Peyer's patch (tissue), 4 donors: ENCODE results near the gene RALGPS1.

Source experiments
- POLR2A ChIP-seq, 2 donors: fragments of 450-650 bp; IDR thresholded peaks; one replicate each; pipeline ENCODE4 v1.5.1; 2017; ENCODE audit warnings: antibody characterized with exemption in 2 of 2, mild to moderate bottlenecking in 2 of 2, moderate library complexity in 2 of 2
- TF ChIP-seq, protein P1 (sequence below), 6 experiments: fragments of 450-650 bp in 4 of 6; fragments of 200-600 bp in 2 of 6; sonication (generic) in 1 of 6; IDR thresholded peaks; one replicate each; pipeline ENCODE4 v1.5.1; 2017 to 2019; ENCODE audit warnings: antibody characterized with exemption in 6 of 6, mild to moderate bottlenecking in 3 of 6, moderate library complexity in 1 of 6

DNA sequence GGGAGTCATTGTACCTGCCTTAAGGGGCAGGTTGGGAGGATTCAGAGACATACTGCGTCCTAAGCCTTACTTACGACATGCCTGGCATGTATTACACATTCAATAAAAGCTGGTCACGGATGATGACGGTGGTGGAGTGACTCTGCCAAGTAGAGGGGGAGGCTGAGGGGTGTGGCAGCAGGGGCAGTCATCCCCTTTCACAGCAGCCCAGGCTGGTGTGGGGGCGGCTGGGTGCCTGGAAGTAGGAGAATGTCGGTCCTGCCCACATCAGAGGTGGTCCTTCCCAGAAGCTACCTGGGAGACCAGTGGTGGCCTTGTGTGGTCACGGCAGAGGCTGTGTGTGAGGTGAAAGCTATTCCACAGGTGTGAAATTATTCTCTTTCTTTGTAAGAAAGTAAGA is 45.2 kb upstream of the RALGPS1 start:
- TF ChIP-seq, protein P1, sequence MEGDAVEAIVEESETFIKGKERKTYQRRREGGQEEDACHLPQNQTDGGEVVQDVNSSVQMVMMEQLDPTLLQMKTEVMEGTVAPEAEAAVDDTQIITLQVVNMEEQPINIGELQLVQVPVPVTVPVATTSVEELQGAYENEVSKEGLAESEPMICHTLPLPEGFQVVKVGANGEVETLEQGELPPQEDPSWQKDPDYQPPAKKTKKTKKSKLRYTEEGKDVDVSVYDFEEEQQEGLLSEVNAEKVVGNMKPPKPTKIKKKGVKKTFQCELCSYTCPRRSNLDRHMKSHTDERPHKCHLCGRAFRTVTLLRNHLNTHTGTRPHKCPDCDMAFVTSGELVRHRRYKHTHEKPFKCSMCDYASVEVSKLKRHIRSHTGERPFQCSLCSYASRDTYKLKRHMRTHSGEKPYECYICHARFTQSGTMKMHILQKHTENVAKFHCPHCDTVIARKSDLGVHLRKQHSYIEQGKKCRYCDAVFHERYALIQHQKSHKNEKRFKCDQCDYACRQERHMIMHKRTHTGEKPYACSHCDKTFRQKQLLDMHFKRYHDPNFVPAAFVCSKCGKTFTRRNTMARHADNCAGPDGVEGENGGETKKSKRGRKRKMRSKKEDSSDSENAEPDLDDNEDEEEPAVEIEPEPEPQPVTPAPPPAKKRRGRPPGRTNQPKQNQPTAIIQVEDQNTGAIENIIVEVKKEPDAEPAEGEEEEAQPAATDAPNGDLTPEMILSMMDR (IDR thresholded peaks at IDR 0.05) = no peak
- TF ChIP-seq POLR2A (IDR thresholded peaks at IDR 0.05) = no peak
